VCaP (cell line): Measurements from ENCODE around the gene ATP6V1B1.

ENCODE experiments used
- H3K27ac ChIP-seq: fragments of 450-650 bp; 2 replicates; pipeline ENCODE4 v1.5.1; 2017
- TF ChIP-seq, protein P1 (sequence below): fragments of 450-650 bp; conservative IDR thresholded peaks from 2 replicates; pipeline ENCODE4 v1.5.1; 2017; ENCODE audit warnings: mild to moderate bottlenecking, moderate library complexity

ATP6V1B1 gene

DNA sequence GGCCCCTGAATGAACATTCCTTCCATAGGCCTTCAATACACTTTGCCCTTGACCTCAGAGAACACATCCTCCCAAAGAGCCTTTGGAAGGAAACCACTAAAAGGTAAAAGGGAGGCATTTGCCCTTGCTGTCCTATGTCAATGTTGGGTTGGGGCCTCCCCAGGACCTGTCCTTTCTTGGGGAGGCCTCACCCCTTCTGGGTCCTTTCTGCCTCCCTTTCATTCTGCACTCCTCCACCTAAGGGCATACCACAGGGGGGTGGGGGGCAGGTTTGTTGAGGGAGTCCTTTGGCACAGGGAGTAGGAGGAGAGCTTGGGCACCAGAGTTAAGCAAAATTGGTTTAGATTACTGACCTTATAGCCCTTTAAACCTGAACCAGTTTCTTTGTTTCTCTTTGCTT, 32.5 kb upstream of the ATP6V1B1 start:
- TF ChIP-seq, protein P1, sequence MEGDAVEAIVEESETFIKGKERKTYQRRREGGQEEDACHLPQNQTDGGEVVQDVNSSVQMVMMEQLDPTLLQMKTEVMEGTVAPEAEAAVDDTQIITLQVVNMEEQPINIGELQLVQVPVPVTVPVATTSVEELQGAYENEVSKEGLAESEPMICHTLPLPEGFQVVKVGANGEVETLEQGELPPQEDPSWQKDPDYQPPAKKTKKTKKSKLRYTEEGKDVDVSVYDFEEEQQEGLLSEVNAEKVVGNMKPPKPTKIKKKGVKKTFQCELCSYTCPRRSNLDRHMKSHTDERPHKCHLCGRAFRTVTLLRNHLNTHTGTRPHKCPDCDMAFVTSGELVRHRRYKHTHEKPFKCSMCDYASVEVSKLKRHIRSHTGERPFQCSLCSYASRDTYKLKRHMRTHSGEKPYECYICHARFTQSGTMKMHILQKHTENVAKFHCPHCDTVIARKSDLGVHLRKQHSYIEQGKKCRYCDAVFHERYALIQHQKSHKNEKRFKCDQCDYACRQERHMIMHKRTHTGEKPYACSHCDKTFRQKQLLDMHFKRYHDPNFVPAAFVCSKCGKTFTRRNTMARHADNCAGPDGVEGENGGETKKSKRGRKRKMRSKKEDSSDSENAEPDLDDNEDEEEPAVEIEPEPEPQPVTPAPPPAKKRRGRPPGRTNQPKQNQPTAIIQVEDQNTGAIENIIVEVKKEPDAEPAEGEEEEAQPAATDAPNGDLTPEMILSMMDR = no peak
- peak overlapping the region; percentile 13; the same call in 1 of the 2 replicates for H3K27ac ChIP-seq

GRCh38 chr2:70903641-70904340, 31.9 kb upstream of the ATP6V1B1 start:
- peak overlapping the region; percentile 13; the same call in 1 of the 2 replicates for H3K27ac ChIP-seq
- TF ChIP-seq, protein P1 = no peak

GRCh38 chr2:70904371-70905216, 31.1 kb upstream of the ATP6V1B1 start:
- H3K27ac ChIP-seq = no peak overlapping the region
- TF ChIP-seq, protein P1 = no peak

DNA sequence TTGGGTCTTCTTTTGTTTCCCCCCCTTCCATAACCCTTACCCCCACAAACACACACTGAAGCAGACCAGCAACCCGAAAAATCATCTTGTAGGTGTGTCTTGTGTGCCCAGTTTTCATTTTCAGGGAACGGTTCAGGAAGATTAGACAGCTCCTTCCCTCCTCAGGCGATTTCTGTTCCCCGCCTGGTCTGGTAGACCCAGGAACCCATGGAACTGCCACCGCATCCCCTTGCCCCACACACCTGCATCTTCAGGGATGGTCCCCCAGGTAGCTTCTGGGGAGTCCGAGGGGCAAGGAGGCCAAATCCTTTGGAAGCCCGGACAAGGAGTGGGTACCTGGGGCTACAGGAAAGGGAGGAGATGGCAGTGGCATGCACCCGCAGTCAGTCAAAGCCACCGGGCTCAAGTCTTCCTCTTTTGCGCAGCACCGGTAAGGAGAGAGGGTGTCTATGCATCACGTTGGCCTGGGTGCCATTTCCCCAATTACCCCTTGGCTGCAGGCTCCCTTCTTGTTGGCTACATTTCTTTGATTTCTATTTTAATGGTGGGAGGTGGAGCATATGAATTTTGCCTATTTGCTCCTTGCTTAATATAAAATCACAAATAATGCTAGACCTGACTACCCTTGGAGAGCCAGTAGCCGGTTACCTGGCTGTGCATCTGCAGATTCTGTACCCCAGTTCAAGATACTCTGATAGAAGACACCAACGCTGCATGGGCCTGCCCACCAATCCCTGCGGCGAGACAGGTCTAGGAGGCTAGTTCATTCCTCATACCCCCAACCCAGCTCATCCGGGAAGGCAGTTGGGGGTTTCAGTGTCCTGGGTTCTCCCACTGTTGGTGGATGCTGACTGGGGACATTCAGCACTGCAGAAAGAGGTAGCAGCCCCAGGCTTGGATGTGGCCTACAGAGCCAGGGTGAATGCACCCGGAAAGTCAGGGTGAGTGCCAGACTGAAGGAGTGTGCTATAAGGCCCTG, 30.0 kb upstream of the ATP6V1B1 start:
- H3K27ac ChIP-seq = no peak overlapping the region
- TF ChIP-seq, protein P1 = no peak

DNA sequence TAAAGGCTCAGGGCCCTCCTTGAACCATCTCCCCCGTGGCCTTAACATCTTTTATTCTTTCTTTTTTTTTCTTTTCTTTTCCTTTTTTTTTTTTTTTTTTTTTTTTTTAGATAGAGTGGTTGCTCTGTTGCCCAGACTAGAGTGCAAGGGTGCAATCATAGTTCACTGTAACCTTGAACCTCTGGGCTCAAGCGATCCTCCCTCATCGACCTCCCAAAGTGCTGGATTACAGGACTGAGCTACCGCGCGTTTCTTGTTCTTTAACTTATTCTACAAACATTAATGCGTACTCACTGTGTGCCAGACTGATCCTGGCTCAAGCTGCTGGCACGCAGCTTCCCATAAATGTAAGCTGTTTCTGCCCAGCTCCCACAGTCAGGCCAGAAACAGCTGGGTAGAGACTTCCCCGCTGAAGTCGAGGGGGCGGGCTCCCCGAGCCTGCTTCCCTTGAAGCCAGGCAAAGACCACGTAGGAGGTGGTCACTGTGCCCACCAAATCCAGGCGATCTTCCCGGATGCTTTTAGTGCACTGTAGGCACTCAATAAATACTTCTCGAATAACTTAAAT, 29.2 kb upstream of the ATP6V1B1 start:
- TF ChIP-seq, protein P1 = no peak

GRCh38 chr2:70907130-70908057, 28.3 kb upstream of the ATP6V1B1 start:
- no peak overlapping the region for H3K27ac ChIP-seq
- TF ChIP-seq, protein P1 = no peak

More for the DNA sequence above, 29.2 kb upstream of the ATP6V1B1 start:
- no peak overlapping the region for H3K27ac ChIP-seq
